Mucosa of rectum (tissue), 2 donors: ENCODE measurements around the gene SLC25A34.
A peak's percentile ranks its signal among the peaks of the same experiment; 100 is the strongest.
"Not testable (repeated sequence)": the region's sequence is repeated elsewhere in the genome, so short reads cannot be mapped to it uniquely, and the experiment has no call there.

Experiments
- H3K27ac ChIP-seq, 2 donors: one replicate each; pipeline ENCODE4 v1.7.0; 2013; ENCODE audit warnings: inconsistent platforms in 2 of 2, low read depth in 2 of 2, low read length in 2 of 2
- H3K27me3 ChIP-seq, 2 donors: one replicate each; pipeline ENCODE4 v1.7.0; 2013; ENCODE audit warnings: low read length in 2 of 2; ENCODE audit not compliant: control insufficient read depth in 2 of 2, insufficient read depth in 2 of 2
- H3K36me3 ChIP-seq, 2 donors: one replicate each; pipeline ENCODE4 v1.7.0; 2013; ENCODE audit warnings: low read length in 2 of 2; ENCODE audit not compliant: control insufficient read depth in 2 of 2, insufficient read depth in 2 of 2
- H3K4me1 ChIP-seq, 2 donors: one replicate each; pipeline ENCODE4 v1.7.0; 2013; ENCODE audit warnings: low read length in 2 of 2, mild to moderate bottlenecking in 1 of 2; ENCODE audit not compliant: control insufficient read depth in 2 of 2, insufficient read depth in 2 of 2
- H3K4me3 ChIP-seq, 2 donors: one replicate each; pipeline ENCODE4 v1.7.0; 2013; ENCODE audit warnings: low read length in 2 of 2
- H3K9ac ChIP-seq, 2 donors: one replicate each; pipeline ENCODE4 v1.7.0; 2013; ENCODE audit warnings: low read length in 2 of 2, low read depth in 1 of 2, mild to moderate bottlenecking in 1 of 2
- H3K9me3 ChIP-seq, 2 donors: one replicate each; pipeline ENCODE4 v1.7.0; 2013; ENCODE audit warnings: low read length in 2 of 2; ENCODE audit not compliant: control insufficient read depth in 2 of 2
- donor health status: healthy.
- donor health status: Normal muscosa, but diverticular disease.

SLC25A34 gene

DNA sequence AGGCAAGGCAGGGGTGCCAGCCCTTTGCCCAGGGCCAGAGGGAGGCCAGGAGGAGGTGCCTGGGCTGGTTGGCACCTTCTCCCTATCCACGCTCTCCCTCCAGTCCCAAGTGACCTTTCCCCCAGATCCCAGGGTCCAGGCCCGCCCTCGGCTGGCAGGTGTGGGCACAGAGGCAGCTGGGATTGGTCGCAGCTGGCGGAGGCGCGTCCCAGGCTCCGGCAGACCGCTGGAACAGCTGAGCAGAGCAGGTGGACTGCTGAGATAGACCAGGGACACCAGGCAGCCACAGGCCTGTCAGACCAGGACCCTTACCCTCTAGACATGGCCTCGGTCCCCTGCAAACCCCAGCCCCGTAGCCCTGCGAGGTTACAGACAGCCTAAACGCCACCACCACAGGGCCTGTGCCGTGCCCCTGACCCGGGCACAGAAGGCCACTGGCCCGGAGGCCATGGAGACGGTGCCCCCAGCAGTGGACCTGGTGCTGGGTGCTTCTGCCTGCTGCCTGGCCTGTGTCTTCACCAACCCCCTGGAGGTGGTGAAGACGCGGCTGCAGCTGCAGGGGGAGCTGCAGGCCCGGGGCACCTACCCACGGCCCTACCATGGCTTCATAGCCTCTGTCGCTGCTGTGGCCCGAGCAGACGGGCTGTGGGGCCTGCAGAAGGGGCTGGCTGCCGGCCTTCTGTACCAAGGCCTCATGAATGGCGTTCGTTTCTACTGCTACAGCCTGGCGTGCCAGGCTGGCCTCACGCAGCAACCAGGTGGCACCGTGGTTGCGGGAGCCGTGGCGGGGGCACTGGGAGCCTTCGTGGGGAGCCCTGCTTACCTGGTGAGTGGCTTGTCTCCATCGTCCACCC, at the start of gene SLC25A34:
TSS of gene SLC25A34 (plus strand) at position 221 of the 854 bp plus-strand sequence. CDS start at position 449, 228 bp downstream.
- Histone ChIP-seq H3K27ac (peak within 1 kb of the TSS; percentile 93), H3K36me3 (peaks cover 28 to 29% of the 10 kb centered on the region in 2 donors), H3K9me3 (no peaks in the 10 kb centered on the region), H3K4me3 (peak within 1 kb of the TSS; percentile 57 to 68), H3K4me1 (peaks cover 26 to 47% of the 10 kb centered on the region in 2 donors), H3K9ac (peak within 1 kb of the TSS; percentile 70 to 85), H3K27me3 (no peaks in the 10 kb centered on the region)

DNA sequence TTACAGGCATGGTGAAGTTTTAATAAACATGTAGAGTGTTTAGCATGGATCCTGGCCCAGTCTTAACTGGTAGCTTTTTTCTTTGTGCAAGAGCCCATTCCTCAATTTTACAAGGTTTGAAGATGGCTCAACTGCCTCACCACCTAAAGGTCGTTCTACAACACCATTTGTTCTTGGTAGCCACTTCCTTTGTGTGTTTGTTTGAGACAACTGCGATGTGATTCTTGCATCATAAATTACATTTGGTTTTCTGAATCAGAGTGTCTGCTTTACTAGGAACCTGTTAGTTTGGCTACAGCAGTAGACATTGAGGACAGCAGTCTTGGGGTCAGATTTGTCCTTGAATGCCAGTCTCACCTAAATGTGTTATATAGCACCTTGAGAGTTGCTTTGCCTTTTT, 48.6 kb upstream of the SLC25A34 start:
- H3K27me3 ChIP-seq: no peaks in the 10 kb centered on the region
- H3K9me3 ChIP-seq: no peaks in the 10 kb centered on the region
- peaks cover 0 to 4% of the 10 kb centered on the region in 2 donors for H3K36me3 ChIP-seq
- H3K4me1 ChIP-seq: peaks cover 13 to 14% of the 10 kb centered on the region in 2 donors
- no peak overlapping the region for H3K4me3 ChIP-seq
- H3K27ac ChIP-seq: no peak overlapping the region
- no peak overlapping the region for H3K9ac ChIP-seq

DNA sequence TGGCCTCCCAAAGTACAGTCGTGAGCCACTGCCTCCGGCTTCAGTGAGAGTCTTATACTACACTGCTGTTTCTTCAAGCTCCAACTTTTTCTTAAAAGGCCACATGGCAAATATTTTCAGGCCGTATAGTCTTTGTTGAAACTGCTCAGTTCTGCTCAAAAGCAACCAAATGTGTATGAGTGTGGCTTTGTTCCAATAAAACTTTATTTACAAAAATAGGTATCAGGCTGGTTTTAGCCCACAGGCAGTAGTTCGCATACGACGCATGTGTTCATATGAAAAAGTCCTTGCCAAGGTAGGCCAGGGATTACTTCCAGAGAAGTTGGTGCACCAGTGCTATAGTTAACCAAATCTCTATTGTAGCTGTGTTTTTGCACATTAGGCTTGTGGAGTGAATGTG, 45.7 kb upstream of the SLC25A34 start:
- peaks cover 0 to 4% of the 10 kb centered on the region in 2 donors for H3K36me3 ChIP-seq
- no peak overlapping the region for H3K4me3 ChIP-seq
- H3K4me1 ChIP-seq: peaks cover 7 to 8% of the 10 kb centered on the region in 2 donors
- no peaks in the 10 kb centered on the region for H3K9me3 ChIP-seq
- H3K27ac ChIP-seq: no peak overlapping the region
- no peaks in the 10 kb centered on the region for H3K27me3 ChIP-seq
- H3K9ac ChIP-seq: no peak overlapping the region

DNA sequence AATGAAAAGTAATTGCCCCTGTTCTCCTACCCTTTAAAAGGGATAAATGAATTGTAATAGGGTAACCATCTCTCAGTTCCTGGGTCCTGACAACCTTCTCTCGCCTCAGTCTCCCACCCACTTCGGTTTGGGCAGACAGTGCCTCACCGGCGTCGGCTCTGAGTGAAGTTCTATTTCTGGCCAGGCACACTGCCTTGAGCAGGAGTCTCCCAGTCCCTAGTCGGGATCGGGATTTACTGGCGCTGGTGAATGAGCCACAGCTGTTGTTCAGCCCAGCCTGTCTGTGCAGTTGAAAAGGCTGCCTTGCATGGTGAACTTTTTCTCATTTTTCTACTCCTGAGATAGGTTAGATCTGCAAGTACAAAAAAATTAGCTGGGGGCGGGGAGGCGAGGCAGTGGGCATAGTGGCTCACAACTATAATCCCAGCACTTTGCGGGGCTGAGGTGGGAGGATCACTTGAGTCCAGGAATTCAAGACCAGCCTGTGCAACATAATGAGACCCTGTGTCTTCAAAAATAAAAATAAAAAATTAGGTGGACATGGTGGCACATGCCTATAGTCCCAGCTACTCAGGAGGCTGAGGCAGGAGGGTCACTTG, 44.5 kb upstream of the SLC25A34 start:
- Histone ChIP-seq H3K9me3 (no peaks in the 10 kb centered on the region), H3K27ac (no peak overlapping the region), H3K9ac (no peak overlapping the region), H3K27me3 (no peaks in the 10 kb centered on the region), H3K4me1 (no peaks in the 10 kb centered on the region), H3K36me3 (peaks cover 0 to 4% of the 10 kb centered on the region in 2 donors), H3K4me3 (no peak overlapping the region)

DNA sequence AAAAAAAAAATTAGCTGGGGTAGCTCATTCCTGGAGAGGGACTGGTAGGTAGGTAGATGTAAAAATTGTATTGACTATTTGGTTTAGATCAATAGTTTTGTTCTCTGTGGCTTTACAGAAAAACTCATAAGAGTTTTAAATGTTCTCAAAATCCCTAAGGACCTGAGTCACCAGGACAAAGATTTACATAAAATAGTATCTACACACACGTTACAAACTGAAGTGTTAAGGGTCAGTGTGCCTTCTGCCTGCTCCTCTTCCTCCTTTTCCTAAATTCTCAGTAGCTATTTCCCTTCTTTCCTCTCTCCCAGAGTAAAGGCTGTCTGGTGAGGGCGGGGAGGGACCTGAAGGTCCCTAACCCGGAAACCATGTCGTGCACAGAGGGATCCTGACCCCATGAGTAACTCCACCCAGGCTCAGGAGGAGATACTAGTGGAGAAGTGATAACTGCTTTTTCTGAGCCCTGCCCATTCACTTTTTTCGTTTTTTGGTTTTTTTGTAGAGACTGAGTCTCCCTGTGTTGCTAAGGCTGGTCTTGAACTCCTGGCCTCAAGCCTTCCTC, 43.9 kb upstream of the SLC25A34 start:
- H3K27me3 ChIP-seq: no peaks in the 10 kb centered on the region
- H3K9me3 ChIP-seq: no peaks in the 10 kb centered on the region
- peaks cover 0 to 4% of the 10 kb centered on the region in 2 donors for H3K36me3 ChIP-seq
- H3K4me3 ChIP-seq: no peak overlapping the region
- no peak overlapping the region for H3K27ac ChIP-seq
- H3K9ac ChIP-seq: no peak overlapping the region
- H3K4me1 ChIP-seq: peaks cover 0 to 3% of the 10 kb centered on the region in 2 donors

DNA sequence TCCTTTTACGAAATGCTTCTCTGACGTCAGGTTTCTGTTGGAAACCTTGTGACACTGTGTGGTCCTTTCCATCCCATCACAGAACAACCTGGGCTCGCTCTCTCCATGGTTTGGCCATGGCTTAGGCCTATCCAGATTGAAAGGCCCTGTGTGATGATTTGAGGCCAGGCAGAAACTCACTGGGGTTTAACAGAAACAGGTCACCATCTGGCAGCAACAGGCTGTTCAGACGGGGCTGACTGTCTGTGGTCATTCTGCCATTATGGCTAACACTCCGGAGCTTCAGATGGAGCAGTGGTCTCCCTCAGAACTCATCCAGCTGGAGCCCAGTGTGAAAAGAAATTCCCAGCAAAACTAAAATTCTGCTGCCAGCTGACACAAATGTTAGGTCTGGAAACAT, 42.7 kb upstream of the SLC25A34 start:
- no peak overlapping the region for H3K9ac ChIP-seq
- no peaks in the 10 kb centered on the region for H3K27me3 ChIP-seq
- no peaks in the 10 kb centered on the region for H3K9me3 ChIP-seq
- peaks cover 0 to 4% of the 10 kb centered on the region in 2 donors for H3K36me3 ChIP-seq
- peaks cover 0 to 3% of the 10 kb centered on the region in 2 donors for H3K4me1 ChIP-seq
- H3K27ac ChIP-seq: no peak overlapping the region
- no peak overlapping the region for H3K4me3 ChIP-seq

DNA sequence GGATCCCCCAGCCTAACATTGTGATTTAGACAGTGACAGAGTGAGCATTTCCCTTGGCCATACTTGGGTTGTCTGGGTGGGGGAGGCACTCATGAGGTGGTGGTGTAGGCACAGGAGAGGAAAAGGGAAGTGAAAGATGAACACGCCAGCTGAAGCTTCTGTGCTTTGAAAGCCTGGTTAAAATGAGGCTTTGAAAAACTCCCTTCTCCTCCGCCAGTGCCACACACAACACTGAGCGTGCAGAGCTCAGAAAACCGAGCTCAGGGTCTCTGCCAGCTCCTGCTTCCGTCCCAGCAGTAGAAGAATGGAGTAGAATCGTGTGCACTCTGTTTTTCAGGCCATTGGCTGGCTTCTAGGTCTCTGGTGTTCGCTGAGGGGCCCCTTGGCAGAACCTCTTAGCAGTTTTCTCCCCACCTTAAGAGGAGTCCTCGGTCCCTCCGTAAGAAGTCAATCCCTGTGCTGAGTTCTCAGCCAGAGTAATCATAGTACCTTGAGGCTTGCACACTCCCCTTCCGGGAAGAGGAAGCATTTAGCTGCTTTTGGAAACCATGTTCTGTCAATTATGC, 39.0 kb upstream of the SLC25A34 start:
- Histone ChIP-seq H3K9me3 (no peaks in the 10 kb centered on the region), H3K27ac (peak overlapping the region; percentile 19 to 65), H3K4me1 (peaks cover 0 to 3% of the 10 kb centered on the region in 2 donors), H3K4me3 (peak overlapping the region; percentile 13 to 56), H3K27me3 (no peaks in the 10 kb centered on the region), H3K9ac (no peak overlapping the region), H3K36me3 (no peaks in the 10 kb centered on the region)

DNA sequence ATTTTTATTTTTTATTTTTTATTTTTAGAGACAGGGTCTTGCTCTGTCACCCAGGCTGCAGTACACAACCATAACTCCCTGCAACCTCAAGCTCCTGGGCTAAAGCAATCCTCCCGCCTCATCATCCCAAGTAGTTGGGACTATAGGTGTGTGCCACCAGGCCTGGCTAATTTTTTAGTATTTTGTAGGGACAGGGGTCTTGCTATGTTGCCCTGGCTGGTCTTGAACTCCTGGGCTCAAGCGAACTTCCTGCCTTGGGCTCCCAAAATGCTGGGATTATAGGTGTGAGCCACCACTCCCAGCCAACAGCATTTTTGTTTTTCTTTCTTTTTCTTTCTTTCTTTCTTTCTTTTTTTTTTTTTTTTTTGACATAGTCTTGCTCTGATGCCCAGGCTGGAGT, 37.9 kb upstream of the SLC25A34 start:
- Histone ChIP-seq H3K9ac (no peak overlapping the region), H3K4me3 (no peak overlapping the region), H3K9me3 (no peaks in the 10 kb centered on the region), H3K36me3 (no peaks in the 10 kb centered on the region), H3K27ac (no peak overlapping the region), H3K27me3 (no peaks in the 10 kb centered on the region), H3K4me1 (peaks cover 2 to 3% of the 10 kb centered on the region in 2 donors)

DNA sequence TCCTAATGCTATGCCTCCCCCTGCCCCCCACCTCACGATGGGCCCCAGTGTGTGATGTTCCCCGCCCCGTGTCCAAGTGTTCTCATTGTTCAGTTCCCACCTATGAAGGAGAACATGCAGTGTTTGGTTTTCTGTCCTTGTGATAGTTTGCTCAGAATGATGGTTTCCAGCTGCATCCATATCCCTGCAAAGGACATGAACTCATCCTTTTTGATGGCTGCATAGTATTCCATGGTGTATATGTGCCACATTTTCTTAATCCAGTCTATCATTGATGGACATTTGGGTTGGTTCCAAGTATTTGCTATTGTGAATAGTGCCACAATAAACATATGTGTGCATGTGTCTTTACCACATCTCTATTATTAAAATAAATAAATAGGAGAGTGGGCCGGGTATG, 36.7 kb upstream of the SLC25A34 start:
- H3K27me3 ChIP-seq, H3K4me3 ChIP-seq, H3K36me3 ChIP-seq, H3K9me3 ChIP-seq, H3K9ac ChIP-seq, H3K27ac ChIP-seq, H3K4me1 ChIP-seq: not testable (repeated sequence)

DNA sequence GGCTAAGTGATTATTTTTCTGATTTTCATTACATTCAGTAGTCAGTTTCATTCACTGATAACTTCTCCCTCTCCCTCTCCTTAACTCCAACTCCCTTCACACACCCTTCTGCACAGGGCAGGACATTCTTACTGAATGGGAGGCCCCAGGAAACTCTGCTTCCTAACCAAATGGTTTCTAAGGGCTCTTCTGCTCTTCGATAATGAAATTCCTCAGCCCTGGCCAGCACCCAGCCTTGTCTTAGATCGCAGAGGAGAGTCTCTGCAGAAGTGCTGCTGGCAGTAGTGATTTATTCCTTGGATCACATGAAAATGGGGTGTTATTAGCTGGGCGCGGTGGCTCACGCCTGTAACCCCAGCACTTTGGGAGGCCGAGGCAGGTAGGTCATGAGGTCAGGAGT, 35.5 kb upstream of the SLC25A34 start:
- peaks cover 10 to 13% of the 10 kb centered on the region in 2 donors for H3K4me1 ChIP-seq
- H3K27me3 ChIP-seq: no peaks in the 10 kb centered on the region
- H3K4me3 ChIP-seq: no peak overlapping the region
- H3K27ac ChIP-seq: no peak overlapping the region
- peaks cover 2% of the 10 kb centered on the region in 2 donors for H3K36me3 ChIP-seq
- H3K9me3 ChIP-seq: no peaks in the 10 kb centered on the region
- H3K9ac ChIP-seq: no peak overlapping the region
